ENCODE data around the gene SLC34A2. TPM values are rescaled to one million over a fixed set of nuclear protein-coding genes. Genes with fewer than 3 reads are reported as not detected.
A peak's percentile ranks its signal among the peaks of the same experiment; 100 is the strongest.

Gene SLC34A2
- total RNA-seq, 1 experiment from 2014 or later, result not detected

DNA sequence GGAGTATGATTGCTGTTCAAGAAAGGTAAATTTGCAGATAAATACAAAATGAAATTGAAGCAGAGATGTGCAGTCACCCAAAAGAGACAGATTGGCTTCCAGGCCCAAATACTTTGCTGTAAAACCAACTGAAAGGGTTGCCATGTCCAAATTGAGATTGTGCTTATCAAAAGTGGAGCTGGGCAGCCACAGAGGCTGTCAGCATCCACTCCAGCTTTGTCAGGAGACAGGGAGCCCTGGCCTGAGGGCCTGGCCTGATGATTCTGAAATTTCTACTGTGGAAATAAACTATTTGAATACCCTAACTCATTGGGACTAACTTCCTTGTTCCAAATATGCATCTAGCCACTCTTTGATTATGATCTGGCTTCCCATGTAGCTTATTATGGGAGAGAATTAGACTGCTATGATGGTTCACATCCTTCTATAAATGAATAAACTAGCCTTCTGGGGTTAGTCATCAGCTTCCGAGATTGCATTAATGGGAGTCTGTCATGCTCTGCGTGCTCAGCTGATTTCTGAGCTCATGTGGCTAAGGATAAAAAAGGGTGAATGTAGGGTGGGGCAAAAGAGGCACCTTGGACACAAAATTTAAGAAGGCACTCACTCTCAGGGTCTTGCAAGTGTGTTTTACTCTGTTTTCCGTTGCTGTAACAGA lies 48.2 kb downstream of the SLC34A2 start:
- peak; percentile 83 for ATAC-seq

DNA sequence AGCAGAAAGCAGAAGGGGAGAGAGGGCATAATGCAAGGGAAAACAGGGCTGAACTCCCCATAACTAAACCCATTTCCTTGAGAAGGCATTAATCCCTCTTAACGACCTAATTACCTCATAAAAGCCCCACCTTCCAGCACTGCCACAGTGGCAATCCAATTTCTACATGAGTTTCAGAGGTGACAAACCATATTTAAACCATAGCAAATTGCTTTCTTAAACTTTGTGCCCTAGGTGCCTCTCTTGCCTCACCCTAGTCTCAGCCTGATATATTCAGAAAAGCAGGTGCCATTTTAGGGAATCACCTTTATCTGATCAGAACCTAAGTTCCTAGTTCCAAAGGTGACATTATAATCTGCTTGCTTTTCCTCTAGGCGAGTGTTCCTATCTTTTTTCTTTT lies 48.9 kb downstream of the SLC34A2 start:
- Histone ChIP-seq H3K9ac (ENCODE audit: low read length) (no peak overlapping the region), H3K4me3 (ENCODE audit: low read length) (no peak overlapping the region), H3K27me3 (ENCODE audit: low read length) (no peaks in the 10 kb centered on the region), H3K9me2 (replicated peaks; ENCODE audit: low read length) (no peaks in the 10 kb centered on the region), H3K4me2 (ENCODE audit: low read length) (no peak overlapping the region; the same call in 1 of the 2 replicates), H3K27ac (ENCODE audit: low read length) (no peak overlapping the region), H4K20me1 (ENCODE audit: low read length) (no peaks in the 10 kb centered on the region), H3K4me1 (ENCODE audit: insufficient read depth, low read length) (peaks cover 5% of the 10 kb centered on the region), H3F3A (ENCODE audit: low read length, unreplicated experiment) (no peaks in the 10 kb centered on the region), H3K36me3 (ENCODE audit: low read depth, low read length) (no peaks in the 10 kb centered on the region), H3K9me3 (ENCODE audit: low read length) (no peaks in the 10 kb centered on the region), H3K79me2 (ENCODE audit: low read length) (no peaks in the 10 kb centered on the region), H2AFZ (ENCODE audit: low read length) (no peak overlapping the region)
- no peak for TF ChIP-seq EZH2phosphoT487 (IDR thresholded peaks at IDR 0.05; ENCODE audit: borderline replicate concordance, low read length)
- TF ChIP-seq, protein P1, sequence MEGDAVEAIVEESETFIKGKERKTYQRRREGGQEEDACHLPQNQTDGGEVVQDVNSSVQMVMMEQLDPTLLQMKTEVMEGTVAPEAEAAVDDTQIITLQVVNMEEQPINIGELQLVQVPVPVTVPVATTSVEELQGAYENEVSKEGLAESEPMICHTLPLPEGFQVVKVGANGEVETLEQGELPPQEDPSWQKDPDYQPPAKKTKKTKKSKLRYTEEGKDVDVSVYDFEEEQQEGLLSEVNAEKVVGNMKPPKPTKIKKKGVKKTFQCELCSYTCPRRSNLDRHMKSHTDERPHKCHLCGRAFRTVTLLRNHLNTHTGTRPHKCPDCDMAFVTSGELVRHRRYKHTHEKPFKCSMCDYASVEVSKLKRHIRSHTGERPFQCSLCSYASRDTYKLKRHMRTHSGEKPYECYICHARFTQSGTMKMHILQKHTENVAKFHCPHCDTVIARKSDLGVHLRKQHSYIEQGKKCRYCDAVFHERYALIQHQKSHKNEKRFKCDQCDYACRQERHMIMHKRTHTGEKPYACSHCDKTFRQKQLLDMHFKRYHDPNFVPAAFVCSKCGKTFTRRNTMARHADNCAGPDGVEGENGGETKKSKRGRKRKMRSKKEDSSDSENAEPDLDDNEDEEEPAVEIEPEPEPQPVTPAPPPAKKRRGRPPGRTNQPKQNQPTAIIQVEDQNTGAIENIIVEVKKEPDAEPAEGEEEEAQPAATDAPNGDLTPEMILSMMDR (conservative IDR thresholded peaks at IDR 0.05; ENCODE audit: low read depth, low read length), result no peak
- TF ChIP-seq EZH2 (IDR thresholded peaks at IDR 0.05; ENCODE audit: low read length, unreplicated experiment), result no peak
- no peak for DNase-seq
- POLR2A ChIA-PET (ENCODE audit: unreplicated experiment), result no interaction called here
- BruUV-seq (replicated peaks), result no TSS peak
- intact Hi-C loops (cut with micrococcal nuclease), result no loop called here
- no peak for ATAC-seq
- CTCF ChIA-PET, result no interaction called here

More for the DNA sequence above, 48.2 kb downstream of the SLC34A2 start:
- Histone ChIP-seq H3F3A (ENCODE audit: low read length, unreplicated experiment) (no peaks in the 10 kb centered on the region), H3K27ac (ENCODE audit: low read length) (peak overlapping the region; percentile 55), H3K4me2 (ENCODE audit: low read length) (no peak overlapping the region; the same call in 1 of the 2 replicates), H3K4me3 (ENCODE audit: low read length) (no peak overlapping the region), H3K36me3 (ENCODE audit: low read depth, low read length) (no peaks in the 10 kb centered on the region), H3K27me3 (ENCODE audit: low read length) (no peaks in the 10 kb centered on the region), H4K20me1 (ENCODE audit: low read length) (no peaks in the 10 kb centered on the region), H3K9me3 (ENCODE audit: low read length) (no peaks in the 10 kb centered on the region), H3K79me2 (ENCODE audit: low read length) (no peaks in the 10 kb centered on the region), H2AFZ (ENCODE audit: low read length) (no peak overlapping the region), H3K9ac (ENCODE audit: low read length) (no peak overlapping the region), H3K4me1 (ENCODE audit: insufficient read depth, low read length) (peaks cover 5% of the 10 kb centered on the region), H3K9me2 (replicated peaks; ENCODE audit: low read length) (no peaks in the 10 kb centered on the region)
- intact Hi-C loops (cut with micrococcal nuclease), result no loop called here
- CTCF ChIA-PET, result no interaction called here
- DNase-seq, result peak; percentile 52
- POLR2A ChIA-PET (ENCODE audit: unreplicated experiment), result interaction anchor here (0.5 kb wide), 1 partner anchor 161 kb away, joined by 4 read pairs; no protein-coding TSS in a partner anchor
- TF ChIP-seq EZH2 (IDR thresholded peaks at IDR 0.05; ENCODE audit: low read length, unreplicated experiment), result no peak
- no peak for TF ChIP-seq EZH2phosphoT487 (IDR thresholded peaks at IDR 0.05; ENCODE audit: borderline replicate concordance, low read length)
- TF ChIP-seq, protein P1 (conservative IDR thresholded peaks at IDR 0.05; ENCODE audit: low read depth, low read length), result no peak
- BruUV-seq (replicated peaks), result no TSS peak

DNA sequence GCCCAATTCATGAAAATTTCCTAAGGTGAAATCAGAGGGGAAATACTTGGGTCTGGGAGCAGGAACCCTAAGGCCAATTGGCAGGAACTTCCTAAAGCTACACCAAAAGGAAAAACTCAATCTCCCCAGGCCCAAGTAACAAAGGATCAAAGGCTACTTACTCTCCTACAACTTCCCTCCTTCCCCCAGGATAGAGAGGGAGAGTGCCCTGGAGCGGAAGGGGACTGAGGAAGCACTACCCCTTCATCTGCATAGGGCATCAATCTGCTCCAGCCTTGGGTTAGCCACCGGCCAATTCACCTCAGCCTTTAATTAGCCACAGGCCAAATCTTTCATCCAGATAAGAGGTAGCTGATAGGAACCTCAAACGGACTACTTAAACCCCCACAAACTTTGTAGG lies 55.0 kb downstream of the SLC34A2 start:
- Histone ChIP-seq H3K36me3 (ENCODE audit: low read depth, low read length) (no peaks in the 10 kb centered on the region), H3K27ac (ENCODE audit: low read length) (no peak overlapping the region), H3K9me2 (replicated peaks; ENCODE audit: low read length) (no peaks in the 10 kb centered on the region), H3K9ac (ENCODE audit: low read length) (no peak overlapping the region), H3K4me1 (ENCODE audit: insufficient read depth, low read length) (no peaks in the 10 kb centered on the region), H3K79me2 (ENCODE audit: low read length) (no peaks in the 10 kb centered on the region), H3K4me2 (ENCODE audit: low read length) (no peak overlapping the region), H3K9me3 (ENCODE audit: low read length) (no peaks in the 10 kb centered on the region), H2AFZ (ENCODE audit: low read length) (no peak overlapping the region), H3K27me3 (ENCODE audit: low read length) (no peaks in the 10 kb centered on the region), H3K4me3 (ENCODE audit: low read length) (no peak overlapping the region), H4K20me1 (ENCODE audit: low read length) (no peaks in the 10 kb centered on the region), H3F3A (ENCODE audit: low read length, unreplicated experiment) (no peaks in the 10 kb centered on the region)
- DNase-seq (no peak), ATAC-seq (no peak)
- BruUV-seq (replicated peaks), result no TSS peak
- intact Hi-C loops (cut with micrococcal nuclease), result no loop called here
- POLR2A ChIA-PET (ENCODE audit: unreplicated experiment), result no interaction called here
- TF ChIP-seq, protein P1 (conservative IDR thresholded peaks at IDR 0.05; ENCODE audit: low read depth, low read length), result no peak
- TF ChIP-seq EZH2 (IDR thresholded peaks at IDR 0.05; ENCODE audit: low read length, unreplicated experiment), result no peak
- no peak for TF ChIP-seq EZH2phosphoT487 (IDR thresholded peaks at IDR 0.05; ENCODE audit: borderline replicate concordance, low read length)
- CTCF ChIA-PET, result no interaction called here

Data from PC-3 (cell line).